GM10266 (cell line): Measurements from ENCODE around the gene ZC3H10.

Source experiments
- DNase-seq: peaks from one replicate; pipeline ENCODE4 v3.0.0; 2012; ENCODE audit errors: extremely low spot score
- CTCF ChIP-seq: IDR thresholded peaks from 2 replicates; pipeline ENCODE4 v1.5.1; 2012; ENCODE audit warnings: mild to moderate bottlenecking, low read depth; ENCODE audit not compliant: control insufficient read depth, insufficient read depth; ENCODE audit errors: missing control alignments

The ZC3H10 gene

GRCh38 chr12:56137853-56138571, 19.9 kb downstream of the ZC3H10 start:
- DNase-seq = no peak
- no peak for TF ChIP-seq CTCF

GRCh38 chr12:56141946-56142784, 24.1 kb downstream of the ZC3H10 start:
- DNase-seq = no peak
- TF ChIP-seq CTCF = no peak

DNA sequence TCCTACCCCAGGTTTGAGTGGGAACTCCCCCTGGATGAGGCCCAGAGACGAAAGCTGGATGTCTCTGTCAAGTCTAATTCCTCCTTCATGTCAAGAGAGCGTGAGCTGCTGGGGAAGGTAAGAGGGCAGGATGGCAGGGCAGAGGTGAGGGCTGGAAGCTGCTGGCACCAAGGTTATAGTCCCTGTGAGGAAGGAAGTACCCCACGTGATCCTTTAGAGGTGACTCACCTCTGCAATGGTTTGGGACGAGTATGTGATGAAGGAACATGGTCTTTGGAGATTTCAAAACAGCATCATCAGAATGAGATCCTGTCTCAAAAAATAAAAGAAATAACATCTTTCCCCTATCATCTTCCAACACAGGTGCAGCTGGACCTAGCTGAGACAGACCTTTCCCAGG, 25.2 kb downstream of the ZC3H10 start:
- DNase-seq = no peak
- no peak for TF ChIP-seq CTCF

DNA sequence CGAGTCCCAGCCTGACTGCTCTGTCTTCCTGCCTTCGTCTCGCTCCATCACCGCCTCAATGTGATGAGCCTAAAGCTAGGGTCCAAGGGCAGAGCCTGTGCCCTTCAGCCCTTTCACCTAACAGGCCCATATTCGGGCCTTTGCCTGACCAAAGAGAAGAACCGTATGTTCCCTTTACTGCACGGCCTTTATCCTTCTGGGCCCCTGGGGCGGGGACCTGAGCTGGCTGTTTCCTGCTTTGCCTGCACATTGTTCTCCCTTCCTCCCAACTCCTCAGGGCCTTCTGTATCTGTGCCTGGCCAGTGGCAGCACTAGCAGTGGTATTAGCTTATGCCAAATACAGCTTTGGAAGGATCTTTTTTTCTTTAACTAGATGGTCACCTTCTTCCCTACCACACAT, 25.8 kb downstream of the ZC3H10 start:
- no peak for DNase-seq
- TF ChIP-seq CTCF = no peak

GRCh38 chr12:56145217-56145616, 27.2 kb downstream of the ZC3H10 start:
- no peak for TF ChIP-seq CTCF
- no peak for DNase-seq

- DNase-seq = no peak
- TF ChIP-seq CTCF = no peak
These were observed 28.7 kb downstream of the ZC3H10 start for GRCh38 chr12:56146492-56147460.
